Endothelial cell of umbilical vein (primary cell): ENCODE data around the gene TPGS2.

ENCODE experiments used
- EZH2 ChIP-seq: IDR thresholded peaks from 2 replicates; pipeline ENCODE4 v1.6.1; 2012; ENCODE audit warnings: borderline replicate concordance, low read depth, mild to moderate bottlenecking, moderate library complexity, low read length, inconsistent platforms; ENCODE audit not compliant: severe bottlenecking
- FOS ChIP-seq: IDR thresholded peaks from 2 replicates; pipeline ENCODE4 v1.6.1; 2011; ENCODE audit warnings: mild to moderate bottlenecking, low read length, moderate library complexity, borderline replicate concordance; ENCODE audit not compliant: insufficient read depth
- MAX ChIP-seq: IDR thresholded peaks from 2 replicates; pipeline ENCODE4 v1.6.1; 2011; ENCODE audit not compliant: insufficient read depth, insufficient read length
- POLR2A ChIP-seq: IDR thresholded peaks from 2 replicates; pipeline ENCODE4 v1.6.1; 2012; ENCODE audit warnings: low read depth, mild to moderate bottlenecking, control low read depth, low read length
- TF ChIP-seq, protein P1 (sequence below), 2 donors: IDR thresholded peaks; 1 replicate in 1 of 2; 2 replicates in 1 of 2; pipeline ENCODE4 v1.5.1; 2011; ENCODE audit warnings: low read length in 2 of 2, mild to moderate bottlenecking in 2 of 2, moderate library complexity in 2 of 2, control low read depth in 1 of 2, inconsistent platforms in 1 of 2, low read depth in 1 of 2; ENCODE audit not compliant: insufficient read depth in 1 of 2; ENCODE audit errors: extremely low read depth in 1 of 2

GRCh38 chr18:36766836-36767235 lies 62.0 kb downstream of the TPGS2 start:
- TF ChIP-seq POLR2A (no peak), EZH2 (no peak), FOS (no peak), MAX (no peak)
- TF ChIP-seq, protein P1, sequence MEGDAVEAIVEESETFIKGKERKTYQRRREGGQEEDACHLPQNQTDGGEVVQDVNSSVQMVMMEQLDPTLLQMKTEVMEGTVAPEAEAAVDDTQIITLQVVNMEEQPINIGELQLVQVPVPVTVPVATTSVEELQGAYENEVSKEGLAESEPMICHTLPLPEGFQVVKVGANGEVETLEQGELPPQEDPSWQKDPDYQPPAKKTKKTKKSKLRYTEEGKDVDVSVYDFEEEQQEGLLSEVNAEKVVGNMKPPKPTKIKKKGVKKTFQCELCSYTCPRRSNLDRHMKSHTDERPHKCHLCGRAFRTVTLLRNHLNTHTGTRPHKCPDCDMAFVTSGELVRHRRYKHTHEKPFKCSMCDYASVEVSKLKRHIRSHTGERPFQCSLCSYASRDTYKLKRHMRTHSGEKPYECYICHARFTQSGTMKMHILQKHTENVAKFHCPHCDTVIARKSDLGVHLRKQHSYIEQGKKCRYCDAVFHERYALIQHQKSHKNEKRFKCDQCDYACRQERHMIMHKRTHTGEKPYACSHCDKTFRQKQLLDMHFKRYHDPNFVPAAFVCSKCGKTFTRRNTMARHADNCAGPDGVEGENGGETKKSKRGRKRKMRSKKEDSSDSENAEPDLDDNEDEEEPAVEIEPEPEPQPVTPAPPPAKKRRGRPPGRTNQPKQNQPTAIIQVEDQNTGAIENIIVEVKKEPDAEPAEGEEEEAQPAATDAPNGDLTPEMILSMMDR (IDR thresholded peaks at IDR 0.05; ENCODE audit: extremely low read depth in 1 of 2, insufficient read depth in 1 of 2, low read depth in 1 of 2, low read length in 2 of 2): no peak
